MCF 10A (cell line): ENCODE data around the gene RFT1. TPM values are rescaled to one million over a fixed set of nuclear protein-coding genes. Genes with fewer than 3 reads are reported as not detected.
"Not testable (repeated sequence)": the region's sequence is repeated elsewhere in the genome, so short reads cannot be mapped to it uniquely, and the experiment has no call there.

ENCODE experiments used
- BruUV-seq: library from RNA; stranded (reverse); fragments of 400-500 nt; replicated peaks from 2 replicates; lab custom pipeline; 2021; lab: Mats Ljungman, UMichigan
- CTCF ChIA-PET: fragments of 300-600 bp; sonication (Branson Sonifier 250); formaldehyde crosslinking; extraction: SDS; loops from one replicate; lab custom pipeline; 2021; ENCODE audit warnings: antibody characterized with exemption, inconsistent platforms; lab: Yijun Ruan, JAX
- POLR2A ChIA-PET: fragments of 300-600, 350-650 bp; sonication (Branson Sonifier 250); formaldehyde crosslinking; extraction: SDS; loops from one replicate; lab custom pipeline; 2020; ENCODE audit warnings: antibody characterized with exemption, inconsistent platforms; lab: Yijun Ruan, JAX
- DNase-seq: peaks from one replicate; pipeline ENCODE4 v3.0.0-alpha.2; 2018; ENCODE audit not compliant: unreplicated experiment
- H3K27ac Mint-ChIP-seq: one replicate; pipeline ENCODE4 v1.8.0; 2022; ENCODE audit warnings: mild to moderate bottlenecking, low read depth, mixed read lengths; ENCODE audit not compliant: unreplicated experiment
- H3K27me3 Mint-ChIP-seq: one replicate; pipeline ENCODE4 v1.8.0; 2022; ENCODE audit warnings: mixed read lengths; ENCODE audit not compliant: insufficient read depth, unreplicated experiment
- H3K36me3 Mint-ChIP-seq: one replicate; pipeline ENCODE4 v1.8.0; 2022; ENCODE audit warnings: mild to moderate bottlenecking, moderate library complexity, mixed read lengths; ENCODE audit not compliant: insufficient read depth, unreplicated experiment
- H3K4me1 Mint-ChIP-seq: one replicate; pipeline ENCODE4 v1.8.0; 2022; ENCODE audit warnings: mixed read lengths; ENCODE audit not compliant: insufficient read depth, unreplicated experiment
- H3K4me3 Mint-ChIP-seq: one replicate; pipeline ENCODE4 v1.8.0; 2022; ENCODE audit warnings: mild to moderate bottlenecking, moderate library complexity, mixed read lengths; ENCODE audit not compliant: unreplicated experiment
- H3K9me3 Mint-ChIP-seq: one replicate; pipeline ENCODE4 v1.8.0; 2022; ENCODE audit warnings: mixed read lengths; ENCODE audit not compliant: unreplicated experiment
- intact Hi-C: fragments of 100-400 bp; cut with micrococcal nuclease; formaldehyde crosslinking; loops from 2 replicates; pipeline ENCODE4 v1.14.1; 2022
- total RNA-seq: library from RNA; stranded (reverse); gene quantifications from 2 replicates; pipeline ENCODE4 v1.2.3, GENCODE V29; 2022
- TF ChIP-seq, protein P1 (sequence below): fragments of 200-600 bp; IDR thresholded peaks from one replicate; pipeline ENCODE4 v1.8.0; 2022; ENCODE audit warnings: antibody characterized with exemption, mild to moderate bottlenecking; ENCODE audit not compliant: unreplicated experiment

The RFT1 gene
- total RNA-seq, 1 experiment from 2014 or later = 42.7 TPM

DNA sequence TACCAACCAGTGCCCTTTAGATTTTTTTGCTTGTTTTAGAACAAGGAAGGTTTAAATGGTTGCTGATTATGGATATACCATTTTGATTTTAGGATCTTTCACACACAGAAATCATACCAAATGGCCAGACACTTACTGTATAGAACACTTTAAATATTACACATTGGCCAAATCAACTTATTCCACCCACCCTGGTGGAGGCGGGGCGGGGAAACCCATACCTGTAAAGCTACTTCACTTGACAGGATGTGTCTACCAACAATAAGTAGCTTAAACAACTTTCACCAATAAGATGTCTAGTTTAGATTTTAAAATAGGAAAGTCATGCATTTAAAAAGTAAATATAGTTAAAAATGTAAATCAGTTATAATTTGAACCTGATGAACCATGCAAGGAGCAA, 67.3 kb downstream of the RFT1 start:
- intact Hi-C loops = no loop called here
- no peaks in the 10 kb centered on the region for H3K9me3 Mint-ChIP-seq
- H3K27ac Mint-ChIP-seq = no peak overlapping the region
- H3K4me1 Mint-ChIP-seq = no peaks in the 10 kb centered on the region
- no peak for DNase-seq
- CTCF ChIA-PET = interaction anchor here (2.2 kb wide), 1 partner anchor 11 kb away, joined by 5 read pairs; no protein-coding TSS in a partner anchor
- TF ChIP-seq, protein P1, sequence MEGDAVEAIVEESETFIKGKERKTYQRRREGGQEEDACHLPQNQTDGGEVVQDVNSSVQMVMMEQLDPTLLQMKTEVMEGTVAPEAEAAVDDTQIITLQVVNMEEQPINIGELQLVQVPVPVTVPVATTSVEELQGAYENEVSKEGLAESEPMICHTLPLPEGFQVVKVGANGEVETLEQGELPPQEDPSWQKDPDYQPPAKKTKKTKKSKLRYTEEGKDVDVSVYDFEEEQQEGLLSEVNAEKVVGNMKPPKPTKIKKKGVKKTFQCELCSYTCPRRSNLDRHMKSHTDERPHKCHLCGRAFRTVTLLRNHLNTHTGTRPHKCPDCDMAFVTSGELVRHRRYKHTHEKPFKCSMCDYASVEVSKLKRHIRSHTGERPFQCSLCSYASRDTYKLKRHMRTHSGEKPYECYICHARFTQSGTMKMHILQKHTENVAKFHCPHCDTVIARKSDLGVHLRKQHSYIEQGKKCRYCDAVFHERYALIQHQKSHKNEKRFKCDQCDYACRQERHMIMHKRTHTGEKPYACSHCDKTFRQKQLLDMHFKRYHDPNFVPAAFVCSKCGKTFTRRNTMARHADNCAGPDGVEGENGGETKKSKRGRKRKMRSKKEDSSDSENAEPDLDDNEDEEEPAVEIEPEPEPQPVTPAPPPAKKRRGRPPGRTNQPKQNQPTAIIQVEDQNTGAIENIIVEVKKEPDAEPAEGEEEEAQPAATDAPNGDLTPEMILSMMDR = no peak
- no TSS peak for BruUV-seq
- H3K36me3 Mint-ChIP-seq = no peaks in the 10 kb centered on the region
- H3K27me3 Mint-ChIP-seq = peaks cover 46% of the 10 kb centered on the region
- H3K4me3 Mint-ChIP-seq = no peak overlapping the region
- POLR2A ChIA-PET = no interaction called here

DNA sequence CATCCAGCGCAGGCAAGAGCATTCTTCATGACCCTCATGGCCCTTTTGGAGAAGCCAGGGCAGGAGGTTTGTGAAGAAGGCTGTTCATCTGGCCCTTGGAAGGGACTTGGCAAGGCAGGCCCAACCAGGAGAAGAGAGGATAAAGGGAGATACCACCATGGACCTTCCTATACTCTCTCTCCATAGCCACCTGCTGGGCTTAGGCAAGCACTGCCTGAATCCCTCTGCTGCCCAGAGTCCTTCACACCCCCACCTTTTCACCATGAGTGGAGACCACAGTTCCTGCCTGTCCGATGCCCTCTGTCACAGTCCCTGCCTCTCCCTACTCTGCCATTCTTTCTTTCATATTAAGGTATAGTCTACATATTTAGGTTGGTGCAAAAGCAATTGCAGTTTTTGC, 73.8 kb downstream of the RFT1 start:
- POLR2A ChIA-PET = no interaction called here
- intact Hi-C loops = no loop called here
- DNase-seq = peak; percentile 35
- no peaks in the 10 kb centered on the region for H3K4me1 Mint-ChIP-seq
- H3K27me3 Mint-ChIP-seq = peaks cover 7% of the 10 kb centered on the region
- TF ChIP-seq, protein P1 = peak; percentile 14
- CTCF ChIA-PET = interaction anchor here (1.2 to 1.4 kb wide), 2 partner anchors 10 to 317 kb away, joined by 3 to 4 read pairs; no protein-coding TSS in a partner anchor
- no peaks in the 10 kb centered on the region for H3K36me3 Mint-ChIP-seq
- no peaks in the 10 kb centered on the region for H3K9me3 Mint-ChIP-seq
- H3K4me3 Mint-ChIP-seq = no peak overlapping the region
- H3K27ac Mint-ChIP-seq = no peak overlapping the region
- no TSS peak for BruUV-seq

DNA sequence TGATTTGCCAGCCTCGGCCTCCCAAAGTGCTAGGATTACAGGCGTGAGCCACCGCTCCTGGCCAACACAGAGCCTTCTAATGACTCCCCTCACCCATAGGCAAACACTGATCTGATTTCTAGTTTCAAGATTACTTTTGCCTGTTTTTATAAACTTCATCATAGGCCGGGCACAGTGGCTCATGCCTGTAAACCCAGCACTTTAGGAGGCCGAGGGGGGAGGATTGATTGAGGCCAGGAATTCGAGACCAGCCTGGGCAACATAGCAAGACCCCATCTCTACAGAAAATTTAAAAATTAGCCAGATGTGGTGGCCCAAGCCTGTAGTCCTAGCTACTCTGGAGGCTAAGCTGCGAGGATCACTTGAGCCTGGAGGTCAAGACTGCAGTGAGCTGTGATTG, 76.0 kb downstream of the RFT1 start:
- H3K4me3 Mint-ChIP-seq, POLR2A ChIA-PET, intact Hi-C loops, H3K27me3 Mint-ChIP-seq, H3K4me1 Mint-ChIP-seq, DNase-seq, BruUV-seq, H3K36me3 Mint-ChIP-seq, H3K27ac Mint-ChIP-seq, H3K9me3 Mint-ChIP-seq: not testable (repeated sequence)
- CTCF ChIA-PET = interaction anchor here (0.6 to 0.7 kb wide), 2 partner anchors 16 to 68 kb away, joined by 3 to 5 read pairs; no protein-coding TSS in a partner anchor

DNA sequence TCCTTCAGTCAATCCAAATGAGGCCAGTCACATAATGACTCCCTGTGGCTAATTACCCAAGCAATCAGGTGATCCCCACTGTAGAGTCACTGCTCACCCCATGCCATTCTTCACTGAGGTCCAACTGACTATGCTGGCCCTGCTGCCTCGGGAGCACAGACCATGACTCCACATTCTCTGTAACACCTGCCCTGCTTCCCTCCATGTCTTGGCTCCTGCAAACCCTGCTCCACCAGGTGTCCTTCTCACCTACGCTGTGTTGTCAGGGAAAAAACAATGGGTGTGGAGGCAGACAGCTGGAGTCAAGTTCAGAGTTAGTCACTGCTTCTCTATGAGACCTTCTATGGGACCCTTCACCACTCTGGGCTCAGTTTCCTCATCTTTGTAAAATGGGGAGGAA, 78.3 kb downstream of the RFT1 start:
- Mint-ChIP-seq H3K4me1 (peaks cover 5% of the 10 kb centered on the region), H3K27ac (no peak overlapping the region), H3K27me3 (no peaks in the 10 kb centered on the region), H3K4me3 (no peak overlapping the region), H3K36me3 (peaks cover under 1% of the 10 kb centered on the region), H3K9me3 (no peaks in the 10 kb centered on the region)
- ChIA-PET POLR2A (no interaction called here), CTCF (no interaction called here)
- intact Hi-C loops = no loop called here
- TF ChIP-seq, protein P1 = no peak
- BruUV-seq = no TSS peak
- no peak for DNase-seq

DNA sequence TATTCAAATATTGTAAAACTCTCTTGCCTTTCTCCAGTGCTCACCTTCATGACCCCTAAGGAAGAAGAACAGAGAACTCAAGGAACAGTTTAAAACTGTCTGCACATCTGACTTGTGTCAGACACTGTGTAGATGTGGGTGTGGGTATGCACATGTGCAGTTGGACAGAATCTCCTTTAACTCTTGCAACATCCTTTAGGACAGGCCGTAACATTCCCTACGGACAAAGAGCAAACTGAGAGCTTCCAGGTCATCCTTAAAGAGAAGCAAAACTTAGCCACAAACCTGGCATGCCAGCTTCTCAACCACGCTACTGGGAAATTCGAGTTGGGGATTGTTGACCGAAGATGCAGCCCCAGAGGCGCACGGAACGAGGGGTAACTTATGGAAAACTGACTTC, 80.2 kb downstream of the RFT1 start:
- Mint-ChIP-seq H3K27me3 (no peaks in the 10 kb centered on the region), H3K9me3 (no peaks in the 10 kb centered on the region), H3K27ac (no peak overlapping the region), H3K36me3 (peaks cover 4% of the 10 kb centered on the region), H3K4me1 (peaks cover 5% of the 10 kb centered on the region), H3K4me3 (no peak overlapping the region)
- intact Hi-C loops = no loop called here
- TF ChIP-seq, protein P1 = no peak
- DNase-seq = no peak
- POLR2A ChIA-PET = no interaction called here
- no TSS peak for BruUV-seq
- CTCF ChIA-PET = no interaction called here
